ENCODE data around the gene BABAM2.

DNA sequence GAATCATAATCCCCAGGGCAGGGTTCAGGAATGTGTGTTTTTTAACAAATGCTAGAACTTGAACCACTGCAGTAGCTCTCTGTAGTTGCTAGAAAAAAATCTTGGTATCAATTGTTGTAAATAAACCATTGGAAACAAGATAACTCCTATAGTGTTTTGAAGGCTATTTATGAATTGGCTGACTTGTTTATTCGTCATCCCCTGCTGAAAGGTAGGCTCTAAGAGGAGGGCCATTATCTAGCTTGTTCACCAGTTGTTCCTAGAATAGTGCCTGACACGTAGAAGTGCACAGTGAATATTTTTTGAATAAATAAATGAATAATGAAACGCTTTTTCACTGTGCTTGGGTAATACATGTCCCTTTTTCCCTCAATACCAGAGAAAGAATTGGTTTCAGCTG lies 211.4 kb downstream of the BABAM2 start:
- TF ChIP-seq, protein P1, sequence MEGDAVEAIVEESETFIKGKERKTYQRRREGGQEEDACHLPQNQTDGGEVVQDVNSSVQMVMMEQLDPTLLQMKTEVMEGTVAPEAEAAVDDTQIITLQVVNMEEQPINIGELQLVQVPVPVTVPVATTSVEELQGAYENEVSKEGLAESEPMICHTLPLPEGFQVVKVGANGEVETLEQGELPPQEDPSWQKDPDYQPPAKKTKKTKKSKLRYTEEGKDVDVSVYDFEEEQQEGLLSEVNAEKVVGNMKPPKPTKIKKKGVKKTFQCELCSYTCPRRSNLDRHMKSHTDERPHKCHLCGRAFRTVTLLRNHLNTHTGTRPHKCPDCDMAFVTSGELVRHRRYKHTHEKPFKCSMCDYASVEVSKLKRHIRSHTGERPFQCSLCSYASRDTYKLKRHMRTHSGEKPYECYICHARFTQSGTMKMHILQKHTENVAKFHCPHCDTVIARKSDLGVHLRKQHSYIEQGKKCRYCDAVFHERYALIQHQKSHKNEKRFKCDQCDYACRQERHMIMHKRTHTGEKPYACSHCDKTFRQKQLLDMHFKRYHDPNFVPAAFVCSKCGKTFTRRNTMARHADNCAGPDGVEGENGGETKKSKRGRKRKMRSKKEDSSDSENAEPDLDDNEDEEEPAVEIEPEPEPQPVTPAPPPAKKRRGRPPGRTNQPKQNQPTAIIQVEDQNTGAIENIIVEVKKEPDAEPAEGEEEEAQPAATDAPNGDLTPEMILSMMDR (IDR thresholded peaks at IDR 0.05; ENCODE audit: insufficient read depth, low read length, poor library complexity, severe bottlenecking) = no peak
- no peak for TF ChIP-seq EZH2phosphoT487 (conservative IDR thresholded peaks at IDR 0.05; ENCODE audit: low read length)

Measured in SU-DHL-6 (cell line).